SK-N-SH (cell line): ENCODE data around the gene RABEP2. TPM values are rescaled to one million over a fixed set of nuclear protein-coding genes. Genes with fewer than 3 reads are reported as not detected.

ENCODE experiments used
- CTCF ChIA-PET: fragments of 300-600, 350-600 bp; formaldehyde crosslinking; extraction: SDS; loops from one replicate; lab custom pipeline; 2021; lab: Yijun Ruan, JAX
- POLR2A ChIA-PET: fragments of 350-600 bp; sonication (Branson Sonifier 250); formaldehyde crosslinking; extraction: SDS; loops from one replicate; lab custom pipeline; 2020; ENCODE audit warnings: antibody characterized with exemption, inconsistent platforms; lab: Yijun Ruan, JAX
- DNase-seq: peaks from one replicate; pipeline ENCODE4 v3.0.0; 2012
- H2AFZ ChIP-seq: fragments of 200-600 bp; sonication (generic); 2 replicates; pipeline ENCODE4 v1.8.1; 2016; ENCODE audit warnings: antibody characterized with exemption, mild to moderate bottlenecking, low read depth
- H3F3A ChIP-seq: fragments of 200-600 bp; sonication (generic); replicated peaks from 2 replicates; pipeline ENCODE3; 2016; ENCODE audit warnings: antibody characterized with exemption, mild to moderate bottlenecking; ENCODE audit not compliant: insufficient read depth
- H3K27ac ChIP-seq, 2 experiments: fragments of 200-500 bp in 1 of 2; fragments of 200-600 bp in 1 of 2; sonication (Bioruptor generic) in 1 of 2; sonication (generic), shearing (Covaris generic) in 1 of 2; 2 replicates each; pipeline versions ENCODE4 v1.5.1 to v1.6.1; 2014 to 2016; ENCODE audit warnings: low read depth in 2 of 2, inconsistent platforms in 1 of 2, low read length in 1 of 2, mild to moderate bottlenecking in 1 of 2, mixed read lengths in 1 of 2
- H3K27me3 ChIP-seq: fragments of 200-600 bp; sonication (generic), shearing (Covaris generic); 2 replicates; pipeline ENCODE4 v1.6.1; 2016; ENCODE audit warnings: mixed run types; ENCODE audit not compliant: insufficient read depth
- H3K36me3 ChIP-seq, 2 experiments: fragments of 200-500 bp in 1 of 2; fragments of 200-600 bp in 1 of 2; sonication (Bioruptor generic) in 1 of 2; sonication (generic) in 1 of 2; replicated peaks in 1 of 2; 2 replicates each; pipeline versions ENCODE3 to v1.5.1; 2014 to 2016; ENCODE audit warnings: low read length in 1 of 2, mild to moderate bottlenecking in 1 of 2; ENCODE audit not compliant: insufficient read depth in 2 of 2, control insufficient read depth in 1 of 2
- H3K4me1 ChIP-seq, 2 experiments: fragments of 200-500 bp in 1 of 2; fragments of 200-600 bp in 1 of 2; sonication (Bioruptor generic) in 1 of 2; sonication (generic), shearing (Covaris generic) in 1 of 2; 2 replicates each; pipeline versions ENCODE4 v1.5.1 to v1.6.1; 2014 to 2016; ENCODE audit warnings: low read depth in 1 of 2, low read length in 1 of 2, mixed run types in 1 of 2; ENCODE audit not compliant: insufficient read depth in 2 of 2, control insufficient read depth in 1 of 2
- H3K4me2 ChIP-seq: fragments of 200-600 bp; sonication (generic), shearing (Covaris generic); 2 replicates; pipeline ENCODE4 v1.6.1; 2017; ENCODE audit warnings: mixed run types
- H3K4me3 ChIP-seq, 2 experiments: fragments of 200-500 bp in 1 of 2; fragments of 200-600 bp in 1 of 2; sonication (Bioruptor generic) in 1 of 2; sonication (generic), shearing (Covaris generic) in 1 of 2; 2 replicates each; pipeline versions ENCODE4 v1.5.1 to v1.8.1; 2014 to 2016; ENCODE audit warnings: low read depth in 2 of 2, inconsistent platforms in 1 of 2, low read length in 1 of 2, mild to moderate bottlenecking in 1 of 2, mixed read lengths in 1 of 2, moderate library complexity in 1 of 2
- H3K79me2 ChIP-seq: fragments of 200-600 bp; sonication (generic); 2 replicates; pipeline ENCODE4 v1.8.1; 2017; ENCODE audit warnings: mild to moderate bottlenecking; ENCODE audit not compliant: insufficient read depth
- H3K9ac ChIP-seq: fragments of 200-600 bp; sonication (generic); 2 replicates; pipeline ENCODE4 v1.6.1; 2017; ENCODE audit warnings: mixed run types
- H3K9me2 ChIP-seq: fragments of 200-600 bp; sonication (generic); 2 replicates; pipeline ENCODE4 v1.6.1; 2017; ENCODE audit warnings: mixed run types
- H3K9me3 ChIP-seq: fragments of 200-600 bp; sonication (generic); 2 replicates; pipeline ENCODE4 v1.6.1; 2017; ENCODE audit warnings: mixed run types, mild to moderate bottlenecking, moderate library complexity
- H4K20me1 ChIP-seq: fragments of 200-600 bp; sonication (generic); 2 replicates; pipeline ENCODE4 v1.6.1; 2017; ENCODE audit warnings: mild to moderate bottlenecking, mixed run types; ENCODE audit not compliant: insufficient read depth
- CHD2 ChIP-seq: fragments of 150-350 bp; IDR thresholded peaks from 2 replicates; pipeline ENCODE4 v1.6.1; 2018; ENCODE audit warnings: low read length; ENCODE audit not compliant: partially characterized antibody
- CTCF ChIP-seq: fragments of 200-600 bp; sonication (generic); IDR thresholded peaks from 2 replicates; pipeline ENCODE4 v1.6.1; 2017; ENCODE audit warnings: antibody characterized with exemption, mild to moderate bottlenecking, moderate library complexity
- EP300 ChIP-seq, 2 experiments: IDR thresholded peaks; 2 replicates each; pipeline versions ENCODE4 v1.4.0 to v1.6.1; 2012; ENCODE audit warnings: borderline replicate concordance in 1 of 2, low read depth in 1 of 2, low read length in 1 of 2
- EZH2phosphoT487 ChIP-seq: fragments of 200-600 bp; sonication (generic); IDR thresholded peaks from 2 replicates; pipeline ENCODE4 v1.6.1; 2017; ENCODE audit warnings: low read depth, mixed run types, mild to moderate bottlenecking, antibody characterized with exemption, moderate library complexity, borderline replicate concordance
- FOSL2 ChIP-seq: IDR thresholded peaks from 2 replicates; pipeline ENCODE4 v1.4.0; 2012; ENCODE audit warnings: low read depth, mild to moderate bottlenecking, moderate library complexity, borderline replicate concordance
- FOXJ3 ChIP-seq: sonication (generic); formaldehyde crosslinking; IDR thresholded peaks from 2 replicates; pipeline ENCODE4 v1.5.1; 2020; ENCODE audit warnings: mild to moderate bottlenecking, missing genetic modification reagents
- FOXM1 ChIP-seq: IDR thresholded peaks from 2 replicates; pipeline ENCODE4 v1.4.0; 2012; ENCODE audit warnings: low read depth, mild to moderate bottlenecking
- GABPA ChIP-seq: IDR thresholded peaks from 2 replicates; pipeline ENCODE4 v1.4.0; 2012; ENCODE audit warnings: low read depth, mild to moderate bottlenecking
- GATA2 ChIP-seq: sonication (generic); formaldehyde crosslinking; IDR thresholded peaks from 2 replicates; pipeline ENCODE4 v1.5.0; 2020; ENCODE audit warnings: mild to moderate bottlenecking, missing genetic modification reagents
- IRF3 ChIP-seq: fragments of 150-350 bp; IDR thresholded peaks from 2 replicates; pipeline ENCODE4 v1.6.1; 2016; ENCODE audit warnings: mild to moderate bottlenecking, low read depth, low read length
- JUND ChIP-seq: IDR thresholded peaks from 2 replicates; pipeline ENCODE4 v1.4.0; 2012
- MEF2A ChIP-seq: IDR thresholded peaks from 2 replicates; pipeline ENCODE4 v1.4.0; 2012; ENCODE audit warnings: low read depth, borderline replicate concordance
- MXI1 ChIP-seq: IDR thresholded peaks from 2 replicates; pipeline ENCODE4 v1.6.1; 2012; ENCODE audit warnings: mild to moderate bottlenecking, low read depth, low read length, improper control_type of control experiment
- NFIC ChIP-seq: IDR thresholded peaks from 2 replicates; pipeline ENCODE4 v1.4.0; 2012; ENCODE audit warnings: borderline replicate concordance
- NRF1 ChIP-seq: IDR thresholded peaks from 2 replicates; pipeline ENCODE4 v1.6.1; 2012; ENCODE audit warnings: low read depth, mild to moderate bottlenecking, low read length
- PBX3 ChIP-seq: IDR thresholded peaks from 2 replicates; pipeline ENCODE4; 2012
- RAD21 ChIP-seq: IDR thresholded peaks from 2 replicates; pipeline ENCODE4 v1.6.1; 2012; ENCODE audit warnings: mild to moderate bottlenecking, low read length
- RCOR1 ChIP-seq: fragments of 150-350 bp; IDR thresholded peaks from 2 replicates; pipeline ENCODE4 v1.6.1; 2017; ENCODE audit warnings: antibody characterized with exemption, low read length
- RXRA ChIP-seq: IDR thresholded peaks from 2 replicates; pipeline ENCODE4 v1.4.0; 2012; ENCODE audit warnings: low read depth, mild to moderate bottlenecking, borderline replicate concordance
- SIN3A ChIP-seq: IDR thresholded peaks from 2 replicates; pipeline ENCODE4 v1.6.1; 2012; ENCODE audit warnings: low read depth, mild to moderate bottlenecking, low read length, moderate library complexity, borderline replicate concordance
- SMC3 ChIP-seq: IDR thresholded peaks from 2 replicates; pipeline ENCODE4 v1.6.1; 2012; ENCODE audit warnings: low read depth, low read length, improper control_type of control experiment
- TCF12 ChIP-seq: IDR thresholded peaks from 2 replicates; pipeline ENCODE4 v1.4.0; 2012
- USF2 ChIP-seq: fragments of 150-350 bp; IDR thresholded peaks from 2 replicates; pipeline ENCODE4 v1.6.1; 2017; ENCODE audit warnings: antibody characterized with exemption, low read length, low read depth, borderline replicate concordance
- YY1 ChIP-seq: IDR thresholded peaks from 2 replicates; pipeline ENCODE4 v1.4.0; 2012; ENCODE audit warnings: low read depth, mild to moderate bottlenecking
- WGBS: methylation state at CpG from one replicate; pipeline ENCODE4 v1.1.6; 2017; ENCODE audit warnings: low lambda C conversion rate; 5-methylcytosine and 5-hydroxymethylcytosine counted together
- polyA plus RNA-seq, 3 experiments: library from polyadenylated mRNA; depleted of rRNA; stranded (reverse); fragments of >200 nt; gene quantifications; 2 replicates each; pipeline ENCODE4 v1.2.3, GENCODE V29; 2012
- TF ChIP-seq, protein P1 (sequence below): IDR thresholded peaks from 2 replicates; pipeline ENCODE4 v1.4.0; 2012; ENCODE audit warnings: low read depth, borderline replicate concordance

Gene RABEP2
- polyA plus RNA-seq, 1 of the 3 experiments (the other 2 are of a cell fraction), result 46.1 TPM

DNA sequence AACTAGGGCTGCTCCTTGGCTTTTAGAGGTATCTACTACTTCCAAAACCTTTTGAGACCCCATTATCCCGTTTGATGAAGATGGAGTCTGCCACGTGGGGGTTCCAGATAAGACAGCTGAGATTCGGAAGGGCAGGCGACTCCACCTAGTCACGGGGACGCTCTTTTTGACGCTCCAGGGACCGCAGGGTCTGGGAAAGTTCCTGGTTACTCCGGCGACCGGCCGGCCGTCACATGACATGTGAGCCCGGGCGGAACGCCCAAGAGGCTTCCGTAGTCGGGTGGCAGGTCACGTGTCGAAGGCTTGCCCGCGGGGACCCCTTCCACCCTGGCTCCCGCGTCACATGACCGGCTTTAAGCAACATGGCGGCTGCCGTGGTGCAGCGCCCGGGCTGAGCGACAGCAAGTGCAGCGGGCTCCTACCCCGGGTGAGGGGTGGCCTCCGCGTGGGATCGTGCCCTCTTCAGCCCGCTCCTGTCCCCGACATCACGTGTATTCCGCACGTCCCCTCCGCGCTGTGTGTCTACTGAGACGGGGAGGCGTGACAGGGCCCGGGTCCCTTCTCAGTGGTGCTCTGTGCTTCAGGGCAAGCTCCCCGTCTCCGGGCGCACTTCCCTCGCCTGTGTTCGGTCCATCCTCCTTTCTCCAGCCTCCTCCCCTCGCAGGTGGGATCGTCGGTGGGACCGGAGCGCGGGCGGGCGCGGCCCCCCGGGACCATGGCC is 49.6 kb upstream of the RABEP2 start, which contains the start of gene SPNS1:
SPNS1 (plus strand) TSS at position 342 of the 721 bp plus-strand sequence; CDS start at position 716, 374 bp downstream.
- 2% methylated on average over 40 of the region's 60 CpGs for WGBS
- H3K27me3 ChIP-seq, result no peaks in the 10 kb centered on the region
- POLR2A ChIA-PET, result interaction anchor here (0.9 to 1.9 kb wide), 6 partner anchors 10 to 152 kb away, joined by 3 to 10 read pairs (median 5); partner anchors contain the start of genes ATXN2L, LAT, NFATC2IP and SH2B1
- peak; percentile 99 for DNase-seq
- H3K9me3 ChIP-seq, result no peaks in the 10 kb centered on the region
- H3K4me3 ChIP-seq, result peak within 1 kb of the TSS; percentile 66 to 83
- no peaks in the 10 kb centered on the region for H4K20me1 ChIP-seq
- H3K4me1 ChIP-seq, result peaks cover 5 to 8% of the 10 kb centered on the region in 2 experiments; a peak in 2 of 4 replicates
- H3K79me2 ChIP-seq, result peaks cover 27% of the 10 kb centered on the region
- H3K9me2 ChIP-seq, result no peaks in the 10 kb centered on the region
- H3F3A ChIP-seq, result peaks cover 7% of the 10 kb centered on the region
- no peaks in the 10 kb centered on the region for H3K36me3 ChIP-seq
- H3K27ac ChIP-seq, result peak within 1 kb of the TSS; percentile 93
- peak within 1 kb of the TSS; percentile 81 for H3K4me2 ChIP-seq
- H2AFZ ChIP-seq, result peak within 1 kb of the TSS; percentile 66
- H3K9ac ChIP-seq, result peak within 1 kb of the TSS; percentile 84
- CTCF ChIA-PET, result interaction anchor here (0.9 to 2.0 kb wide), 10 partner anchors 11 to 153 kb away, joined by 3 to 8 read pairs (median 4); partner anchors contain the start of genes ATXN2L and NFATC2IP
- TF ChIP-seq EZH2phosphoT487 (no peak), FOXJ3 (no peak), CHD2 (peak; percentile 88), SIN3A (peak; percentile 86; the same call in 1 of the 2 replicates), PBX3 (peak; percentile 56; the same call in 1 of the 2 replicates), CTCF (no peak), RAD21 (no peak), GATA2 (CRISPR knock-in tag) (peak; percentile 39; the same call in 1 of the 2 replicates), NRF1 (no peak), USF2 (peak; percentile 99), FOXM1 (no peak), RXRA (no peak; the same call in 1 of the 2 replicates), TCF12 (peak; percentile 6; the same call in 1 of the 2 replicates), FOSL2 (no peak), SMC3 (no peak), IRF3 (no peak; the same call in 1 of the 2 replicates), RCOR1 (peak; percentile 73), GABPA (no peak), EP300 (IDR thresholded peaks at IDR 0.05; ENCODE audit: borderline replicate concordance in 1 of 2, low read depth in 1 of 2, low read length in 1 of 2) (0 out of 4 replicates have a peak, but pooled peaks of 1 of the 2 experiments have one; percentile 22), MXI1 (peak; percentile 95), YY1 (peak; percentile 98), JUND (no peak; the same call in 1 of the 2 replicates), MEF2A (no peak), NFIC (no peak)
- TF ChIP-seq, protein P1, sequence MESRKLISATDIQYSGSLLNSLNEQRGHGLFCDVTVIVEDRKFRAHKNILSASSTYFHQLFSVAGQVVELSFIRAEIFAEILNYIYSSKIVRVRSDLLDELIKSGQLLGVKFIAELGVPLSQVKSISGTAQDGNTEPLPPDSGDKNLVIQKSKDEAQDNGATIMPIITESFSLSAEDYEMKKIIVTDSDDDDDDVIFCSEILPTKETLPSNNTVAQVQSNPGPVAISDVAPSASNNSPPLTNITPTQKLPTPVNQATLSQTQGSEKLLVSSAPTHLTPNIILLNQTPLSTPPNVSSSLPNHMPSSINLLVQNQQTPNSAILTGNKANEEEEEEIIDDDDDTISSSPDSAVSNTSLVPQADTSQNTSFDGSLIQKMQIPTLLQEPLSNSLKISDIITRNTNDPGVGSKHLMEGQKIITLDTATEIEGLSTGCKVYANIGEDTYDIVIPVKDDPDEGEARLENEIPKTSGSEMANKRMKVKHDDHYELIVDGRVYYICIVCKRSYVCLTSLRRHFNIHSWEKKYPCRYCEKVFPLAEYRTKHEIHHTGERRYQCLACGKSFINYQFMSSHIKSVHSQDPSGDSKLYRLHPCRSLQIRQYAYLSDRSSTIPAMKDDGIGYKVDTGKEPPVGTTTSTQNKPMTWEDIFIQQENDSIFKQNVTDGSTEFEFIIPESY, result peak; percentile 77; the same call in 1 of the 2 replicates
